GM18507 (cell line): Measurements from ENCODE around the gene NLK.
"Not testable (repeated sequence)": the region's sequence is repeated elsewhere in the genome, so short reads cannot be mapped to it uniquely, and the experiment has no call there.

Experiments
- DNase-seq: peaks from one replicate; pipeline ENCODE4 v3.0.0; 2011; ENCODE audit warnings: low read depth; ENCODE audit not compliant: insufficient read length; ENCODE audit errors: extremely low spot score
- FAIRE-seq: peaks from 2 replicates; lab custom pipeline; 2011; peaks lifted over from hg19 to GRCh38; lab: Jason Lieb, UNC

Gene NLK

DNA sequence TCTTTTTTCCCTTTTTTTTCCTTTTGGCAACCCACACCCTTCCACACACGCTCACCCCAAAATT lies at the start of gene NLK:
Gene NLK, plus strand, starts transcription at position 21 of the 64 bp plus-strand sequence. CDS start 197 bp downstream, outside the sequence.
- no peak for DNase-seq
- FAIRE-seq = no peak

DNA sequence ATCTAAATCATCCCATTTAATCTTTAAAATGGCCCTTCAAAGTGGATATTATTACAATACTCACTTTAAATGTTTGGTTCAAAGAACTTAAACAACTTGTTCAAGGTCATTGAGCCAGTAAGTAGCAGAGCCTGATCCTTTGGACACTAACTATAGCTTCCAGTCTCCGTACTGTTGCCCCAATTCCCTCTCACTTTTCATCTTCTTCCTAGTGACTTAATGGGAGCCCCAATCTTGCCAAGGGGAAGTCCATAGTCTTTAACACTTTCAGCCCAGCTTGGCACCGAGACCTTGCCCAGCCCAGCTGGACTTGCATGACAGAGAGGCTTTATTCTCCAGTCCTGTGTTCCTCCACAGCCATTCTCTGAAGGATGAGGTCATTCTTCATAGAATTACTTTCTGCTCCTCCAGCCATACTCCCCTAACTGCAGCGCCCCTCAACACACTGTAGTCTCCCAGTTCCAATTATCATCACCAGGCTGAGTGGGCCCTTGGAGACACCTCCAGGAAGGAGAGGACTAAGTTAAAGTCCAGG lies 49.2 kb upstream of the NLK start:
- DNase-seq (no peak), FAIRE-seq (no peak)

DNA sequence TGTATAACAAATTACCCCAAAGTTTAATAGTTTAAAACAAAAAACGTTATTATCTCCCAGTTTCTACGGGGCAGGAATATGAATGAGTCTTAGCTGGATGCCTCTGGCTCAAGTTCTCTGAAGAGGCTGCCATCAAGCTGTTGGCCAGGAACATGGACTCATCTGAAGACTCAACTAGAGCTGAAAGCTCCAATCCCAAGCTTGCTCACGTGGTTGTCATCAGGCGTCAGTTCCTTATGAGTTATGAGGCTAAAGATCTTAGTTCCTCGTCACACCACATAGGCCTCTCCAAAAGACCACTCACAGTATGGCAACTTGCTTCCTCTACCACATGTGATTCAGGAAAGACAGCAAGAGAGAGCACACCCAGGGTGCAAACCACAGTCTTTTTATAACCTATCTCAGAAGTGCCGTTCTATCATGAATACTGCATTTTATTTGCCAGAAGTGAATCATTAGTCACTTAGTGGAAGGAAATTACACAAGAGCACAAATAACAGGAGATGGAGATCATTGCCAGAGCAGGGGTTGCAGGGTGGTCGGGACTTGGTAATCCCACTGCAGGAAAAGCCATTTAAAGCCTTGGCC lies 48.7 kb upstream of the NLK start:
- no peak for FAIRE-seq

DNA sequence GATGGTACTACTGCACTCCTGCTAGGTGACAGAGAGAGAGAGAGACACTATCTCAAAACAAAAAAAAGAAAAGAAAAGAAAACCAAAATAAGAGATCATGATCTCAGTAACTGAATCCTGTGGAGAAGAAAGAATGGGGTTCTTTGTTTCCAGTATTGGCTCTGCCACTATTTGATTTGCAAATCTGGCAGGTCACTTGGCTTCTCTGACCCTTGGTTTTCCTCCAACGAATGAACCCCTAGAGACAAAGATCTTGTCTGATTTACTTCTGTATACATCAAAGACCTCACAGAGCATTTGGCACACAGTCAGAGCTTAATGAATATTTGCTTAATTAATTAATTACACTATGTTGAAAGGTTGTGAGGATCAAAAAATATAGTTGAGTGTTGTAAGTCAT lies 47.9 kb upstream of the NLK start:
- FAIRE-seq = no peak
- no peak for DNase-seq

More for the DNA sequence above, 48.7 kb upstream of the NLK start:
- DNase-seq = no peak

DNA sequence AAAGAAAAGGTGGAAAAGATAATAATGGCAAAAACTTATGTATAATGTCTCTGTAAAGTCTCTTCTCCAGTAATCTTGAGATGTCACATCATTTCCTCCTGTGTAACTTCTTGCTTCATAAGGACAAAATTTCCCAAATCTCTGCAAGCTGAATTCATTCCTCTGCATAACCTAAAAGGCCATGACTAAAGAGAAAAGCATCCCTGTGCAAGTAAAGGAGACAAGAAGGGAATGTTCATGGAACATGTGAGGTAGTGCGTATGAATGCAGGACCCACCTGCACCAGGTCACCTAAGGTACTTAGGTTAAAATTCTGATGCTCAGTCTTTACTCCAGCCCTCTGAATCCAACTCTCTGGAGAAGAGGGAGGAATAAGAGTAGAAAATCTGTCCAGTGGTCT lies 46.9 kb upstream of the NLK start:
- DNase-seq (no peak), FAIRE-seq (no peak)

DNA sequence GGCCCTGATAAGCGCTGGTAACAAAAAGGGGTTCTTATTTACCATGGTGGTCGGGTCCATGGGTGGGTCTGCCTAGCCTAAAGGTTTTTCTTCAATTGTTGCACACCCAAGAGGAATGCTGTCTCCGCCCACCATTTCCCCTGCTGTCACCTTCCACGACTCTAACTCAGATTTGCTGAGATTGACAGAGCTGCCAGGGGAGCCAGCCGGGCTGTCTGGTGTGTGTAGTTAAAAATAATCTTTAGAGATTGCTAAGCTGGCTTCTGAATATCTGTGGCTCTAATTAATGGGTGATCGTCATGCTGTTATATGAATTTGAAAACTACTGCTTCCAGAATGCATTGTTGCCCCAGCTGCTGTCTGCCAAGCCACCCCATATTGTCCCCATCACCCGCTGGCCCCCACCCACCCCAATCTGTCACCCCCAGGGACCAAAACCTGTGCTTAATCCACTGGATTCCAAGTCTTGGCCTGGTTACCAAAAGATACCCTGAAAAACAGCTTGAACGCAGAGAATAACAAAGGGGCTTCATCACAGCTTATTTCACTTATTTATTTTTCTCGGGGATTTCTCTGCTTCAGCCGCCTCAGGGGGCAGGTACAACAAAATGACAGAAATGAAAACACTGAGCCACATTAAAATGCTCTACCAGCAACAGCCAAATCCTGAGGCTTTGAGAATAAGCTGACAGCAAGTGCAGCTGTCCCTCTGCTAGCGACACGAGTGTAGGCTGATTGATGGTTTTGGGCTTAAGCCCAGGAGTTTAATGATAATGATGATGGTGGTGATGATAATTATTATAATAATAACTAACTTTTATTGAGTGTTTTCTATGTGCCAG lies 46.1 kb upstream of the NLK start:
- FAIRE-seq (no peak), DNase-seq (no peak)

DNA sequence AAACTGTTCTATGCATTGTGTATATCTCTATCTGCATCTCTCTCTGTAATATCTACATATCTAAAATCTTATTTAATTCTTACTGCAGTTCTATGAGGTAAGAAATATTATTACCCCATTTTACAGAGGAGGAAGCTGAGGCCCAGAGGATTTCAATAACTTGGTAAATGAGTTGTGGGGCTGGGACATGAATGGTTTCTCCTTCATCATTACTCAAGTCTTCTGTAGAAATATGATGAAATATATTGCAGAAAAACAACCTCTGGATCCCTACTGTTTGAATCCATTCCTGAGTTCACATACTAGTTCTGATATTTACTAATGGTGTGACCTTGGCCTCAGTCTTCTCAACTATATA lies 45.5 kb upstream of the NLK start:
- FAIRE-seq (no peak), DNase-seq (no peak)

DNA sequence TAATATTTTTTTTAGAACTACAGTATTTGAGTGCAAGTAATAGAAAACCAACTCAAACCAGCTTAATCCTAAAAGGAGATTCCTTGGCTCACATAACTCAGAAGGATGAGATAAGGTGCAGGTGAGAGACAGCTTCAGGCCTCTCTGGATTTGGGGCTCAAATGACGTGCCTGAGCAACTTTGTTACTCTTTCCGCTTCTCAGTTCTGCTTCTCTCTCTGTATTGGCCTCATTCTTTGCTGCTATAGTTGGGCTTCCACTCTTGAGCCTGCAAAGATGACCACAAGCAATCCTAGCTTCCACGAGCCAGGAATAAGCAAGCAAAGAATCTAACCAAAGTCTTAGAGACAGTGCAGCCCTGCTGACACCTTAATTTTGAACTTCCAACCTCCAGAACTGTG lies 45.0 kb upstream of the NLK start:
- DNase-seq = no peak
- no peak for FAIRE-seq

DNA sequence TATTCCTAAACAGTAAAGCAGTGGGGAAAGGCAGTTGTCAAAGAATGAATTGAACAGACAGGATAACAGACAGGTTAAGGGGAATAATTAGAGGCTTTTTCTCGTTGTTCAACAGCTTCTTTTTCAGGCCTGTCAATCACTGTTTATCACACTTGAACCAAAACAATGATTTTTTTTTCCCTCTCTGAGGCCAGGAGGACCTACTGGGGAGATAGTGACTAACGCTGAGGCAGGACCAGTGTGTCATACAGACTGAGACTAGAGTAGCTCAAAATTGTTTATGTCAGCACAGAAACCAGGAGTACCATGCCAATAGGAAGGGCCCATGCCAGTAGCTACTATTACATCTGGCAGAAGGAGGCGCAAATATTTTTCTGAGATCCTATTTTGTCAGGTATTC lies 41.3 kb upstream of the NLK start:
- DNase-seq = no peak
- no peak for FAIRE-seq

DNA sequence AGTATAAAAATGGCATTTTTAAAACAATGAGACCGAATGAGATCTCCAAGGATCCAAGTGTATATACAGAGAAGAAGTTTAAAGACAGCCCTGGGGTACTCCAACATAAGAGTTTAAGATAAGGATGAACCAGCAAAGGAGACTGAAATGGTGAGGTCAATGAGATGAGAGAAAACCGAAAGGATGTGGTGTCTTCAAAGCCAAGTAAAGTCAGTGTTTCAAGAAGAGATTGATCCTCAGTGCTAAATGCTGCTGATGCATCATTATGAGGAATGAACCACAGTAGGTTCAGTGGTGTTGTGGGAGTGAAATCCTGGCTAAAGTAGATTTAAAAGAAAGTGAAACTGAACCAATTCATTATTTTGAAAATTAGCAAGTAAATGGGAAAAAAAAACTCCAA lies 38.1 kb upstream of the NLK start:
- no peak for DNase-seq
- no peak for FAIRE-seq

DNA sequence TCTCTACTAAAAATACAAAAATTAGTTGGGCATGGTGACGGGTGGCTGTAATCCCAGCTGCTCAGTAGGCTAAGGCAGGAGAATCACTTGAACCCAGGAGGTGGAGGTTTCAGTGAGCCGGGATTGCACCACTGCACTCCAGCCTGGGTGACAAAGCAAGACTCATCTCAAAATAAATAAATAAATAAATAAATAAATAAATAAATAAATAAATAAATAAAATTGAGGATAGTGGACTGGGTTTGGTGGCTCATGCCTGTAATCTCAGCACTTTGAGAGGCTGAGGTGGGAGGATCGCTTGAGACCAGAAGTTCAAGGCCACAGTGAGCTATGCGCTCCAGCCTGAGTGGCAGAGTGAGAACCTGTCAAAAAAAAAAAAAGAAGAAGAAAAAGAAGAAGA lies 34.6 kb upstream of the NLK start:
- FAIRE-seq = not testable (repeated sequence)

DNA sequence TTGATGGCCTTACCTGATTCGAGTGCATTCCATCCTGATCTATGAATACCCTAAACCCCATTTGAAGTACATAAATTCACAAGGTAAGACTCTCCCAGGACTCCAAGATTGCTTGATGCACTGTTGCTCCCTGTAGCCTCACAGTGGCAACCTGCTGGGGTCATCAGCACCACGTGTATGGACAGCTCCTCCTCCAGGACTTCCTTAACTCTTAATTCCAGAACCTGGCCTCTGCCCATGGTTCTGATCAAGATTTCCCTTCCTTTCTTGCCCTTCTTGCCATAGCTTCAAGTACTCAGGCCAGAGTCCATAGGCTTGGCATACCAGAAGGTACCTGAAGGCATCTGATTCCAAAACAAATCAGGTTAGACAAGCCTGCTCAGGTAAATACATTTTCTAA lies 34.0 kb upstream of the NLK start:
- no peak for FAIRE-seq
- DNase-seq = no peak

More for the DNA sequence above, 34.6 kb upstream of the NLK start:
- not testable (repeated sequence) for DNase-seq

DNA sequence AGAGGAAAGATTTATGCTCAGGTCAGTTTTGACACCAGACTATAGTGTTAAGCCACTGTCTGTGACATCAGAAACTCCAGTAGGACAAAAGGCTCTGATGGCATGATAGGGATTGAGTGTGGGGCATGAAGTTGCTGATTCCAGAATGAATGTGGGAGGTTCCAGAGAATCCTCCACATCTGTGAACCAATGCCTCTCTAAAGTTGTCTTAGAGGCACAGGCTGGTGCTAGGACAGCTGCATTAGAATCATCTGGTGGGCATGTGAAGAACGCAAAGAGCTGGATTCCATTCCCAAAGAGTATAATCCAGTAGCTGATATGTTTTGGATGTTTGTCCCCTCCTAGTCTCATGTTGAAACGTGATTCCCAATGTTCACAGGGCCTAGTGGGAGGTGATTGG lies 32.1 kb upstream of the NLK start:
- no peak for DNase-seq
- no peak for FAIRE-seq

DNA sequence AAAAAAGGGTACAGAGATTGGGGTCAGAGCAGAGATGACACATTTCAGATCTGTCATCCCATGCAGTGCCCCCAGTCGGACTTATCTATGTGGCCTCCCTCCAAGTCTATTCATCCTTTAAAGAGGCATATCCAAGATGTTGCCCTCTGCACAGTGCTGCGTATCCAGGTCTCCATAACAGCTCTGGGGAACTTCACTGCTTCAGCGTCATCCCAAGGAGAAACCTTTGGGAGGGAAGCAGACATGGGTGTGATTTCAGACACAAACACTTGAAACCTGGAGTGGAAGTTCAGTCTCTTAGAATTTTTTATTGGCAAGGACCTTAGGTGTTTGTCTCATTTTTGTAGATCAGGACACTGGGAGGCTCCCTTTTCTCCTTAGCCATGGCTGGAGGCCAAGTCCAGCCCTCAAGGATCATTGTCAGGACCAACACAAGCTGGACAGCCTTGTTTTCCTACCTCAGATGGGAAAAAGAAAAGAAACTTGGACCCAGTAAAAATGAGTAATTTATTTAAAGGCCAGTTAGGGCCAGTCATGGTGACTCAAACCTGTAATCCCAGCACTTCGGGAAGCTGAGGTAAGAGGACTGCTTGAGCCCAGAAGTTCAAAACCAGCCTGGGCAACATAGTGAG lies 23.9 kb upstream of the NLK start:
- FAIRE-seq (no peak), DNase-seq (no peak)

DNA sequence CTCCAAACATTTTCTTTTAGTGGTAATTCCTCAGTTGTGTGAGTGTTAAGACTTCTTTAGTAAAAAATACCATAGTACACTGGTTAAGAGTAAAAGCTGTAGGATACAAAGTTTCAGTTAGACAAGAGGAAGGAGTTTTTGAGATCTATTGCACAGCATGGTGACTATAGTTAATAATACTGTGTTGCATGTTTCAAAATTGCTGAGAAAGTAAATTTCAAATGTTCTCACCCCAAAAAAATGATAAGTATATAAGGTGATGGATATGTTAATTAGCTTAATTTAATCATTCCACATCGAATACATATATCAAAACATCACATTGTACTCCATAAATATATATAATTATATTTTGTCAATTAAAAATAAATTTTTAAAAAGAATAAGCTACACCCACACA lies 22.0 kb upstream of the NLK start:
- DNase-seq (no peak), FAIRE-seq (no peak)

DNA sequence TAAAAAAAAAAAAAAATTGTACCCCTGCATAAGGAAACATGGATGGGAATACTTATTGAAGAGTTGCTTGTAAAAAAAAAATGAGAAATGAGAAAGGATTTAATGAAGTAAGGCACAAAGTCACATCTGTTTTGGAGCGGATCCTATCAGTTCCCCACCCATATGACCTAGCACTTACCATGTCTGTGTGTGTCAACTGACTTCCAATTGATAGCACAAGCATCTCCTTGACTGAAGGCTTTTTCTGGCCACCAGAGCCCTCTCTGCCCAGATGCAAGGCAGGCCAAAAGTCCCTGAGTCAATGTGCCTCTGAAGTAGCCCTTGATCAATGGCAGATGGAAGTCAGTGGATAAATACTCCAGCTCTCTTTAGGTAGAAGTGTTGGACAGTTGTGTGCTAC lies 13.4 kb upstream of the NLK start:
- DNase-seq (no peak), FAIRE-seq (no peak)

DNA sequence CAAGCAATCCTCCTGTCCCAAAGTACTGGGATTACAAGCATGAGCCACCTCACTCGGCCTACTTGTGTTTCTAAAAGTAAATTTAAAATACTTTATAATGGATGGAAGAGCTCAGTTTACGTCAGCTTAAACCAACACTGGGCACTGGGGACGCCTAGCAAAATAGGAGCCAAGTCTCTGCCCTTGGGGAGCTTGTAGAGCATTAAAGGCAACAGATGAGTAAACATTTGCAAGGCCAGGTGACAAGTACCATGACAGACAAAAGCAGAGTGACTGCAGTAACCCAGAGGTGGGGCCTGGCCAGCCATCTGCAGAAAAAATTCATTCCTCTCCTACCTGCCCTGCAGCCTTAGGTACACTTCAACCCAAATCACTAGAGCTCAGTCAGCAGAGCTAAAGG lies 12.1 kb upstream of the NLK start:
- DNase-seq = no peak
- FAIRE-seq = no peak

DNA sequence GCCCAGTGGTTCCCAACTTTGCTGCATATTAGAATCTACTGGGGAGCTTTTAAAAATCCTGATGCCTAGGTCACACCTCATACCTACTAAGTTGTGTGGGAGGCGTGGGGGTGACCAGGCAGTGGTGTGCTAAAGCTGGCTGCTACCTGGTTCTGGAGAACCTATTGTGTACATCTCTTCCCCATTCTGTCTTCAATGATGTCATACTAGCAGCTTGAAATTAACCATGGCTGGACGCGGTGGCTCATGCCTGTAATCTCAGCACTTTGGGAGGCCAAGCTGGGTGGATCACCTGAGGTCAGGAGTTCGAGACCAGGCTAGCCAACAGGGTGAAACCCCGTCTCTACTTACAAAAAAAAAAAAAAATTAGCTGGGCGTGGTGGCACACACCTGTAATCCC lies 11.3 kb upstream of the NLK start:
- FAIRE-seq = no peak

DNA sequence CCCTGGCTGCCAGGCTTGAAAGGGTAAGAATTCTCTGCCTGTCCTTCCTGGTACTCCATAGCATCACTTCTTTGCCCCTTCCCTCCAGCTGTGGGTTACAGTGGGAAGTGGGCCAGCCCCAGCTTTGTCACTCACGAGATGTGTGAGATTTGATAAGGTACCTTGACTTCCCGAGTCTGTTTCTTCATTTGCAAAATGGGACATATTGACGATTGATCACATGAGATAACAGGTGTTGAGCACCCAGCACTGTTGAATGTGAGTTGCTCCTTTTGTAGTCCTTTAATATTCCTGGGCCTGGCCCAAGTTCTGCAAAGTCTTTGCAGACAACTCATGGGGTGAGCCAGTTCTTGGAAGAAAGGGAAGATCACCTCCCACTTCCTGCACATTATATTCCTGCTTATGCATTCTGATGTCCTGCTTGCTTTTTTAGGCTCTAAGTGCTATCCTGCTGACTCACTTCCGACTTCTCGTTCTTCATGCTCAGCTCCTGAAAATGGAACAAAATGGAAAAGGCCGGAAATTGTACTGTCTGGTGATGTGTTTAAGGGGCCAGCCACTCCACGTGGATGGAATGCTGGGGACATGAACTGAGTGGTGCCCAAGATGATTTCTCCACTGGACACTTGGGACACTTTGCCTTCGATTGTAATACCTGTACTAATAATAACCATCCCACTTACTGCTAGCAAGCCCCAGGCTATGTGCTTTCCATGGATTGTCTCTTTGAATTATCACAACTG lies 8.3 kb upstream of the NLK start:
- no peak for DNase-seq
- FAIRE-seq = no peak

More for the DNA sequence above, 11.3 kb upstream of the NLK start:
- no peak for DNase-seq

DNA sequence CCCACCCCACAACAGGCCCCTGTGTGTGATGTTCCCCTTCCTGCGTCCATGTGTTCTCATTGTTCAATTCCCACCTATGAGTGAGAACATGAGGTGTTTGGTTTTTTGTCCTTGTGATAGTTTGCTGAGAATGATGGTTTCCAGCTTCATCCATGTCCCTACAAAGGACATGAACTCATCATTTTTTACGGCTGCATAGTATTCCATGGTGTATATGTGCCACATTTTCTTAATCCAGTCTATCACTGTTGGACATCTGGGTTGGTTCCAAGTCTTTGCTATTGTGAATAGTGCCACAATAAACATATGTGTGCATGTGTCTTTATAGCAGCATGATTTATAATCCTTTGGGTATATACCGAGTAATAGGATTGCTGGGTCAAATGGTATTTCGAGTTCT lies 7.0 kb upstream of the NLK start:
- FAIRE-seq, DNase-seq: not testable (repeated sequence)

DNA sequence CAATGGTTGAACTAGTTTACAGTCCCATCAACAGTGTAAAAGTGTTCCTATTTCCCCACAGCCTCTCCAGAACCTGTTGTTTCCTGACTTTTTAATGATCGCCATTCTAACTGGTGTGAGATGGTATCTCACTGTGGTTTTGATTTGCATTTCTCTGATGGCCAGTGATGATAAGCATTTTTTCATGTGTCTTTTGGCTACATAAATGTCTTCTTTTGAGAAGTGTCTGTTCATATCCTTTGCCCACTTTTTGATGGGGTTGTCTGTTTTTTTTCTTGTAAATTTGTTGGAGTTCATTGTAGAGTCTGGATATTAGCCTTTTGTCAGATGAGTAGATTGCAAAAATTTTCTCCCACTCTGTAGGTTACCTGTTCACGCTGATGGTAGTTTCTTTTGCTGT lies 6.6 kb upstream of the NLK start:
- FAIRE-seq, DNase-seq: not testable (repeated sequence)
